ENCODE data around the gene KRTAP3-2.

Gene KRTAP3-2

GRCh38 chr17:40997361-40997760, 2.3 kb downstream of the KRTAP3-2 start:
- in situ Hi-C loops (cut with MboI; ENCODE audit: low pct_unique_long_range_greater_than_20kb, low sequenced_read_pairs, unreplicated experiment): no loop called here
- TF ChIP-seq CTCF (IDR thresholded peaks at IDR 0.05; ENCODE audit: extremely low read depth, insufficient read depth, missing control alignments): no peak
- no peak for DNase-seq (ENCODE audit: low spot score)

GRCh38 chr17:40996829-40997228, 2.9 kb downstream of the KRTAP3-2 start:
- in situ Hi-C loops (cut with MboI; ENCODE audit: low pct_unique_long_range_greater_than_20kb, low sequenced_read_pairs, unreplicated experiment): no loop called here
- no peak for DNase-seq (ENCODE audit: low spot score)
- no peak for TF ChIP-seq CTCF (IDR thresholded peaks at IDR 0.05; ENCODE audit: extremely low read depth, insufficient read depth, missing control alignments)

- no peak for TF ChIP-seq CTCF (IDR thresholded peaks at IDR 0.05; ENCODE audit: extremely low read depth, insufficient read depth, missing control alignments)
Observed at GRCh38 chr17:40995116-40995515, 4.6 kb downstream of the KRTAP3-2 start.

GRCh38 chr17:40993839-40994238, 5.9 kb downstream of the KRTAP3-2 start, which contains the start of gene KRTAP3-3:
Gene KRTAP3-3 (minus strand): TSS chr17:40994164. CDS start chr17:40994097, 67 bp downstream.
- in situ Hi-C loops (cut with MboI; ENCODE audit: low pct_unique_long_range_greater_than_20kb, low sequenced_read_pairs, unreplicated experiment): no loop called here
- no peak for TF ChIP-seq CTCF (IDR thresholded peaks at IDR 0.05; ENCODE audit: extremely low read depth, insufficient read depth, missing control alignments)
- DNase-seq (ENCODE audit: low spot score): no peak

More at GRCh38 chr17:40995116-40995515, 4.6 kb downstream of the KRTAP3-2 start:
- DNase-seq (ENCODE audit: low spot score): no peak
- in situ Hi-C loops (cut with MboI; ENCODE audit: low pct_unique_long_range_greater_than_20kb, low sequenced_read_pairs, unreplicated experiment): no loop called here

- DNase-seq (ENCODE audit: low spot score): no peak
- no peak for TF ChIP-seq CTCF (IDR thresholded peaks at IDR 0.05; ENCODE audit: extremely low read depth, insufficient read depth, missing control alignments)
- in situ Hi-C loops (cut with MboI; ENCODE audit: low pct_unique_long_range_greater_than_20kb, low sequenced_read_pairs, unreplicated experiment): no loop called here
Observed at GRCh38 chr17:40993084-40993483, 6.6 kb downstream of the KRTAP3-2 start.

GRCh38 chr17:40992666-40993065, 7.0 kb downstream of the KRTAP3-2 start:
- in situ Hi-C loops (cut with MboI; ENCODE audit: low pct_unique_long_range_greater_than_20kb, low sequenced_read_pairs, unreplicated experiment): no loop called here
- no peak for DNase-seq (ENCODE audit: low spot score)
- no peak for TF ChIP-seq CTCF (IDR thresholded peaks at IDR 0.05; ENCODE audit: extremely low read depth, insufficient read depth, missing control alignments)

- no peak for TF ChIP-seq CTCF (IDR thresholded peaks at IDR 0.05; ENCODE audit: extremely low read depth, insufficient read depth, missing control alignments)
- no peak for DNase-seq (ENCODE audit: low spot score)
- in situ Hi-C loops (cut with MboI; ENCODE audit: low pct_unique_long_range_greater_than_20kb, low sequenced_read_pairs, unreplicated experiment): no loop called here
Observed at GRCh38 chr17:40986920-40987319, 12.8 kb downstream of the KRTAP3-2 start.
